Activated CD4-positive, alpha-beta T cell treated with anti-CD3 and anti-CD28 coated beads, Interleukin-2, Interleukin-6, amounts not matched to agents 100 ng/mL and 50 ng/mL, durations not matched to agents 16 hours and 8 hours (primary cell): ENCODE measurements around the gene CAPZA2.
A peak's percentile ranks its signal among the peaks of the same experiment; 100 is the strongest.

Experiments
- DNase-seq: peaks from one replicate; pipeline ENCODE4 v3.0.0-alpha.2; 2020

CAPZA2 gene

GRCh38 chr7:116862951-116863670 is 724 bp downstream of the CAPZA2 start:
- peak; percentile 18 for DNase-seq

DNA sequence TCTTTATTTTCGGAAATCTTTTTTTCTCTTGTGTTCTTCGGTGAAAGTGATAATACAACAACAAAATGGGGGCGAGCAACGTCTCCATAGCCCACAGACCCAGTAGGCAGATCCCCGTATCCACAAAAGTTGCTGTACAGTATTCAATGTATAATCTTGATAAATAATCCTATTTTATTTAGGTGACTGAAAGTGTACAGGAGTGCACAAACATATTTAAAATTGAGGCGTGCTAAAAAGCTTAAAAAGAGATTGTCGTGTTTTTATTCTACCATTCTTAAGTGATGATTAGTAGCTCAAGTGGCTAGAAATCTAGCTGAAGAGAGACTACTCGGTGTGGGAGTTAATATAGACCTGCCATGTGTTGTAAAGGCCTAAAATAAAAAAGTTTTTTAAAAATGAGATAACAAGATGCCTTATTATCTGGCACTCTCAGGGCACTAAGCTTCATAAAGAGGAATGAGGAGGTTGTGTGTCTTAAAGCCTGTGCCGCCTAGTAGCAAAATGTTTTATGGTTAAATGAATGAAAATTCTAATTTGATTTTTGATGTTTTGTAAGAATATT is 1.6 kb downstream of the CAPZA2 start:
- no peak for DNase-seq

DNA sequence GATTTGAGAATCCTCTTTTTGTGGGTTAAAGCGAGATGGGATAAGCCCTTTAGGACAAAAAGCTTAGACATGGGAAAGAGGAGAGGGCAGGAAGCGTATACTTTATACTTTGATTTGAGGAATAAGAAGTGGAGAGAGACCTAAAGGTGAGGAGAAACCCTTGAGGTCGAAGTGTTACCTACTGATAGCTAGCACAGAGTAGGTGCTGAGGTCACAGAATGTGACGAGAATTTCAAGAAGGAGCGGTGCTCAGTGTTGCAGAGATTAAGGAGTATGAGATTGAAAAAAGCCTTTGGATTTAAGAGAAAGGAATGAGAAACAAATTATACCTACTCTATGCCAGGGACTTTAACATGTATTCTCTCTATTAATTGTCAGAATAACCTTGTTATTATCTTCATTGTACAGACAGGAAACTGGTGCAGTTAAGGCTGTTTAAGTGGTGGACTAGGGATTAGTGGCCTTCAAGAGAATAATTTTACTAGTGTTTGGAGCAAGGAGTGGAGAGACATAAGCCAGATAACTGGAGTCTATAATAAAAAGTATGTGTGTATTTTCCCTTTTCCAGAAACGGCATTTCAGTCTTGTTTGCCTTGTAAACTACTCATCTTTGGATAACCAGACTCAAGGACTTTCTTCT is 8.8 kb downstream of the CAPZA2 start:
- no peak for DNase-seq

DNA sequence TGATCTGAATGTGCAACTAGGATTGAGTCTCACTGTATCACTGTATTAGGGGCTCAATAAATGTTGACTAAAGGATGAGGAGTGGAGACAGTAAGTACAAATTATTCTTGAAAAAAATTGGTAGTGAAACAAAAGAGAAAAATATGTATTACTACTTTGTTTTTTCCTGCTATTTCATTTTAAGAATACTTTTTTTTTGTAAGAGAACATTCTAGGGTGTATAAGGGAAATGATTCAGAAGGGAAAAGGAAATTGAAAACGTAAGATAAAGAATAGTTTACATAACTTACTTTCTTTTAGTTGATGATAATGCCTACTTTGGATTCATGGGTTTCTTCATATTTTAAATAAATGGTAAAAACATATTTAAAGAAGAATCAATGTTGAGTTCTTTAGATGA is 9.6 kb downstream of the CAPZA2 start:
- no peak for DNase-seq

GRCh38 chr7:116873619-116874018 is 11.2 kb downstream of the CAPZA2 start:
- no peak for DNase-seq

DNA sequence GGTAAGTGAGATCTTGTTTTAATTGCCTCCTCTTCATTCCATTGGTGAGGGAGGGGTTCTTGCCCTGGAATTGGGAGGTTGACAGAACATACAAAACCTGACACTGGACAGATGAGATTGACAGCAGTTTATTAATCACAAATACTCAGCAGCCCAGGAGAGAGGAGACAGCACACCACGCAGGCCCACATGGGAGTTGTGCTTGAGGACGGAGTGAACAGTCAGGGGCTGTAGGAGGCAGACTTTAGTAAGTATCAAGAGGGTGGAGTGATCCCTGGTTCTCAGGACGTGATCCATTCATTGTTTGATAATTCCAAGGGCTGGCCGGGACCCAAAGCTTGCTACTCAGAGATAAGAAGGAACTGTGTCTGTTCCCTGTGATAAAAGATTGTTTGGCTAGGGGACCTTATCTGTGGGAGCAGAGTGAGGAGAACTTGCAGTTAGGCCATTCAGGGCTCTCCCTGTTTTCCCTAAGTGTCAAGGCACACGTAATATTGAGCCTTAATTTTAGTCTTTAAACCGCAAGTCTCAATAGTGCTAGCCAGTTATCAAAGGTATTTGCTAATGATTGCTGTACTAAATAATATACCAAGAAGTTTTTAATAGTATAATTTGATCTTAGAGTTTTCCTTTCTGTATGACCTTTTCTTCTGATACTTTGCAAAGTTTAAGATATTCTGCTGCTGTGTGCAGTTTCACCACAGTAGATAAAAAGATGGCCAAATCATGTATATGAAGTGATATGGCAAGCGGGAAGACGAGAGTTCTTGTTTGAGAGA is 14.5 kb downstream of the CAPZA2 start:
- DNase-seq: no peak

DNA sequence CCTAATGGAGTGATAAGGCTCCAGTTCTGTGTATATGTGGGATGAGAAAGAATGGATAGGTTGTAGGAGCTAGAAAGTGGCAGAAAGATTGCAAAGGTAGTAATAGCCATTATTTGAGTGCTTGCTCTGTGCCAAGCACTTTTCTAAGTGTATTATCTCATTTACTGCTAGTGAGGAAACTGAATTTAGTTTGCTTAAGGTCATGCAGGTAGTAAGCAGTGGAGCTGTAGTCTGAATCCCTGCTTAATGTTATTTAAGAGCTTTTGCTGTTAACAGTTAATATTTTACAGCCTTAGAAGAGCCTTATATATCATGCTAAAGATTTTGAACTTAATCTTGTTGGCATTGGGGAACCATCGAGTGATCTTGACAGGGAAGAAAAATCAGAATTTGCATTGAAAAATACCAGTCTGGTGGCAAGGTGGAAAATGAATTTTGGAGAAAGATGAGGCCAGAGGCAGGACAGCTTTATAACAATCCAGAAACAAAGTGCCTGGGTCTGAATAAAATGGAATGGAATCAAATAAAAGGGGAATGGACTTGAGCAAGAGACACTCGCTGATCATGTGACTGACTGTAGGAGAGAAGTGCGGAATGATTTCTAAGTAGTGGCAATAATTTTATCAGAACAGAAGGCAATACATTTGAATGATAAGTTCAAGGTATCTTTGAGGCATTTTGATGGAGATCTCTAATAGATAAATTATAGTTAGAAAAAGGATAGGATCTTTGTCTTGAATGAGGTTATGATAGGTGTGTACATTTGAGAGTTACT is 15.2 kb downstream of the CAPZA2 start:
- DNase-seq: no peak

DNA sequence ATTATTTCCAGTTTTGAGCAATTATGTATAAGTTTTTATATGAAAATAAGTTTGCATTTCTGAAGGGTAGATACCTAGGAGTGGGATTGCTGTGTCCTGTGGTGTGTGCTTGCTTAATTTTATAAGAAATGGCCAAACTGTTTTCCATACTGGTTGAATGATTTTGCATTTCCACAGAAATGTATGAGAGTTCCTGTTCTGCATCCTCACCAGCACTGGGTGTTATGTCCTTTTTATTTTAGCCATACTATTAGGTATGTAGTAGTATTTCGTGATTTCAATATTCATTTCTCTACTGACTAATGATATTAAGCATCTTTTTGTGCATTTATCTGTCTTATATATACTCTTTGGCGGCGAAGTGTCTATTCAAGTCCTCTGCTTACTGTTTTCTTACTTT is 22.3 kb downstream of the CAPZA2 start:
- no peak for DNase-seq

DNA sequence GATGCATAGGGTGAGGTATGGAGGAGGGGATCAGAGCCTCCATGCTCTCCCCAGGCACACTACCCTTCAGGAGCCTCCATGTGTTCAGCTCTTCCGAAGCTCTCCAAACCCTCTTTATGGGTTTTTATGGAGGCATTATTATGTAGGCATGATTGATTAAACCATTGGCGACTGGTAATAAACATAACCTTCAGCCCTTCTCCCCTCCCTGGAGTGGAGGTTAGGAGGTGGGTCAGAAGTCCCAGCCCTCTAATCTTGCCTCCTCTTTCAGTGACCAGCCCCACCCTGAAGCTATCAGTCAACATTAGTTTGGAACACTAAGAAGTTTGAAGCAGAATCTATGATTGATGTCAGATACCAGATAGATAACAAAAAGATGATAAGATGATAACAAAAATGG is 23.3 kb downstream of the CAPZA2 start:
- no peak for DNase-seq

GRCh38 chr7:116886543-116887156 is 24.3 kb downstream of the CAPZA2 start:
- no peak for DNase-seq

- DNase-seq: no peak
Observed at GRCh38 chr7:116888895-116889294, 26.5 kb downstream of the CAPZA2 start.

GRCh38 chr7:116895849-116896248 is 33.5 kb downstream of the CAPZA2 start:
- no peak for DNase-seq

- no peak for DNase-seq
Observed at GRCh38 chr7:116897661-116898060, 35.3 kb downstream of the CAPZA2 start.

GRCh38 chr7:116899308-116899707 is 36.9 kb downstream of the CAPZA2 start:
- no peak for DNase-seq

- DNase-seq: no peak
Observed at GRCh38 chr7:116901143-116901542, 38.8 kb downstream of the CAPZA2 start.

- DNase-seq: no peak
Observed at GRCh38 chr7:116902867-116903266, 40.5 kb downstream of the CAPZA2 start.

DNA sequence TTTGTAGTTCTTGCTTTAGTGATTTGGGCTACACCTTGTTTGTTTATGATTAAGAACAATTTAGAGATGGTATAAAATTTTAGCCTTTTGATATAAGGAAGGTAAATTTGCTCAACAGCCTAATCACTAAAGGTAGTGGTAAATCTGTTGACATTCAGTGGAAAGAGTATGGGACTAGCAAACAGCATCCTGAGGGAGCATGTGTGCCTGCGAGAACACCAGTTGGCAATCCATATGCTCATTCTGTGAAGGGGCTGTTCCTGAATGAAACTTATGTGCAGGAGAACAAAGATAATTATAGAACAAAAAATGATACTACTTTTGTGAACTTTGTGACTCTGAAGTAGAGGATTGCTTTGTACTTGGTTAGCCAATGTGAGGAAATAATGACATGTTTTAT is 44.0 kb downstream of the CAPZA2 start:
- no peak for DNase-seq

GRCh38 chr7:116910383-116910782 is 48.0 kb downstream of the CAPZA2 start:
- no peak for DNase-seq

- no peak for DNase-seq
Observed at GRCh38 chr7:116911801-116912200, 49.4 kb downstream of the CAPZA2 start.

GRCh38 chr7:116912269-116912909 is 50.0 kb downstream of the CAPZA2 start:
- no peak for DNase-seq

DNA sequence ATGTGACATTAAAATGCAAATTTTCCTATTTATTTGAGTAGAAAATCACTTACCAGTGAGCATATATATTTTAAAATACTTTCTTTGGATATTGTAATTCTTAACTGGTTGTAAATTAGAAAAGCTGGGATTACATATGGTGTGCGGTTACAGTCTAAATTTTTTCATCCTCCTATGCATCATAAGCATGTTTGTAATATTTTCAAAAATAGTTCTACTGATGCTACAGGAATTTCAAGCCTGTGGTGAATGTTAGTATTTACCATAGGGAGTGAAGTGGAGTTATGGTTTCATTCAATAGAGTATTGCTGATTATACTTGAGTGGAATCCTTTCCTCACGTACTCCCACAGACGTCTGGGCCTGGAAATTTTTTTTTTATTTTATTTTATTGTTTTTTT is 56.3 kb downstream of the CAPZA2 start:
- no peak for DNase-seq

GRCh38 chr7:116920359-116920758 is 58.0 kb downstream of the CAPZA2 start:
- no peak for DNase-seq
